Measurements from ENCODE around the gene SIRPG. TPM values are rescaled to one million over a fixed set of nuclear protein-coding genes. Genes with fewer than 3 reads are reported as not detected.

Gene SIRPG
- total and polyA plus RNA-seq, 10 of the 15 experiments (the other 5 are each of a cell fraction or from before 2014, with no cell fraction given) = 1.1 to 13.0 (median 4.1) TPM

DNA sequence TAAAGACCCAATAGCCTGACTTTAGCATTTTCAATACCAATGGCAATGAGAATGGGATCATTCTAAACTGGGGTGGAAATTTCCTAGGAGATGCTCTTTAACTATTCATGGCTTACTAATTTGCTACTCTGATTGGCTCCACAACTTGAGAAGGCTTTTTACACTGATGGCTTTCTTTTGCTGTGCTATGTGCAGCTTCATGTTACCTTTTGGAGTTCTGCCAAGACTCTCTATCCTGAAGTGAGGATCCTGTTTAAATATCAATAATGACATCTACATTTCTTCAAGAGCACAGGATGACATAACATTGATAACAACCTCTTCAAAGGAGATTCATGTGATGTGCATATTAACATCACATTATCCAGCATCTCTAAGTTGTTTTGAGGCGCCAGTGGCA is 43.4 kb upstream of the SIRPG start:
- TF ChIP-seq JUNB (IDR thresholded peaks at IDR 0.05) = no peak
- no peak for TF ChIP-seq USF2 (IDR thresholded peaks at IDR 0.05; ENCODE audit: borderline replicate concordance, low read depth, low read length)
- no peak for TF ChIP-seq MAX (IDR thresholded peaks at IDR 0.05; ENCODE audit: low read depth, low read length)
- TF ChIP-seq MTA2 (IDR thresholded peaks at IDR 0.05; ENCODE audit: low read depth) = no peak
- no peak for TF ChIP-seq CEBPB (IDR thresholded peaks at IDR 0.05; ENCODE audit: borderline replicate concordance in 1 of 2, low read depth in 2 of 2, low read length in 2 of 2)
- no peak for TF ChIP-seq SMC3 (IDR thresholded peaks at IDR 0.05; ENCODE audit: borderline replicate concordance, low read length)
- TF ChIP-seq, protein P1, sequence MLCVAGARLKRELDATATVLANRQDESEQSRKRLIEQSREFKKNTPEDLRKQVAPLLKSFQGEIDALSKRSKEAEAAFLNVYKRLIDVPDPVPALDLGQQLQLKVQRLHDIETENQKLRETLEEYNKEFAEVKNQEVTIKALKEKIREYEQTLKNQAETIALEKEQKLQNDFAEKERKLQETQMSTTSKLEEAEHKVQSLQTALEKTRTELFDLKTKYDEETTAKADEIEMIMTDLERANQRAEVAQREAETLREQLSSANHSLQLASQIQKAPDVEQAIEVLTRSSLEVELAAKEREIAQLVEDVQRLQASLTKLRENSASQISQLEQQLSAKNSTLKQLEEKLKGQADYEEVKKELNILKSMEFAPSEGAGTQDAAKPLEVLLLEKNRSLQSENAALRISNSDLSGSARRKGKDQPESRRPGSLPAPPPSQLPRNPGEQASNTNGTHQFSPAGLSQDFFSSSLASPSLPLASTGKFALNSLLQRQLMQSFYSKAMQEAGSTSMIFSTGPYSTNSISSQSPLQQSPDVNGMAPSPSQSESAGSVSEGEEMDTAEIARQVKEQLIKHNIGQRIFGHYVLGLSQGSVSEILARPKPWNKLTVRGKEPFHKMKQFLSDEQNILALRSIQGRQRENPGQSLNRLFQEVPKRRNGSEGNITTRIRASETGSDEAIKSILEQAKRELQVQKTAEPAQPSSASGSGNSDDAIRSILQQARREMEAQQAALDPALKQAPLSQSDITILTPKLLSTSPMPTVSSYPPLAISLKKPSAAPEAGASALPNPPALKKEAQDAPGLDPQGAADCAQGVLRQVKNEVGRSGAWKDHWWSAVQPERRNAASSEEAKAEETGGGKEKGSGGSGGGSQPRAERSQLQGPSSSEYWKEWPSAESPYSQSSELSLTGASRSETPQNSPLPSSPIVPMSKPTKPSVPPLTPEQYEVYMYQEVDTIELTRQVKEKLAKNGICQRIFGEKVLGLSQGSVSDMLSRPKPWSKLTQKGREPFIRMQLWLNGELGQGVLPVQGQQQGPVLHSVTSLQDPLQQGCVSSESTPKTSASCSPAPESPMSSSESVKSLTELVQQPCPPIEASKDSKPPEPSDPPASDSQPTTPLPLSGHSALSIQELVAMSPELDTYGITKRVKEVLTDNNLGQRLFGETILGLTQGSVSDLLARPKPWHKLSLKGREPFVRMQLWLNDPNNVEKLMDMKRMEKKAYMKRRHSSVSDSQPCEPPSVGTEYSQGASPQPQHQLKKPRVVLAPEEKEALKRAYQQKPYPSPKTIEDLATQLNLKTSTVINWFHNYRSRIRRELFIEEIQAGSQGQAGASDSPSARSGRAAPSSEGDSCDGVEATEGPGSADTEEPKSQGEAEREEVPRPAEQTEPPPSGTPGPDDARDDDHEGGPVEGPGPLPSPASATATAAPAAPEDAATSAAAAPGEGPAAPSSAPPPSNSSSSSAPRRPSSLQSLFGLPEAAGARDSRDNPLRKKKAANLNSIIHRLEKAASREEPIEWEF (IDR thresholded peaks at IDR 0.05; ENCODE audit: insufficient replicate concordance, low read depth, low read length) = no peak
- no peak for TF ChIP-seq PAX8 (IDR thresholded peaks at IDR 0.05)
- ATAC-seq (no peak), FAIRE-seq (no peak), DNase-seq (ENCODE audit: low read depth, low spot score) (no peak)
- 0% methylated on average over 1 of the region's 1 CpG for WGBS (ENCODE audit: insufficient coverage, insufficient replicate concordance, low lambda C conversion rate, missing lambda C conversion rate)
- intact Hi-C loops (cut with micrococcal nuclease; ENCODE audit: unreplicated experiment) (no loop called here), in situ Hi-C loops (cut with MboI) (no loop called here)
- no peaks in the 10 kb centered on the region for H3K79me2 ChIP-seq (ENCODE audit: control insufficient read depth, insufficient read depth, low read length)
- no peak overlapping the region for H3K9ac ChIP-seq (ENCODE audit: control insufficient read depth, insufficient read depth, low read length)
- H2AFZ ChIP-seq (ENCODE audit: control insufficient read depth, low read depth, low read length) = no peak overlapping the region
- POLR2A ChIA-PET = no interaction called here
- H3K27me3 ChIP-seq (replicated peaks in 1 of 2; ENCODE audit: control insufficient read depth in 2 of 2, insufficient read depth in 2 of 2, low read length in 1 of 2) = no peaks in the 10 kb centered on the region; a peak in 1 of 4 replicates
- H3K4me1 ChIP-seq (ENCODE audit: control insufficient read depth, insufficient read depth, low read length) = no peaks in the 10 kb centered on the region
- H4K20me1 ChIP-seq (ENCODE audit: control insufficient read depth, insufficient read depth) = no peaks in the 10 kb centered on the region
- H3K36me3 ChIP-seq (ENCODE audit: control insufficient read depth in 2 of 2, insufficient read depth in 2 of 2, low read length in 1 of 2) = no peaks in the 10 kb centered on the region
- no peak overlapping the region for H3K4me2 ChIP-seq (ENCODE audit: control insufficient read depth, insufficient read depth)
- H3K27ac ChIP-seq (ENCODE audit: control insufficient read depth, insufficient read depth) = no peak overlapping the region
- RAD21 ChIA-PET (ENCODE audit: unreplicated experiment) = no interaction called here
- no peaks in the 10 kb centered on the region for H3K9me3 ChIP-seq (replicated peaks; ENCODE audit: control insufficient read depth, insufficient read depth, low read length)
- no peak overlapping the region for H3K4me3 ChIP-seq
- SMC1A ChIA-PET (ENCODE audit: uncharacterized antibody, unreplicated experiment) = no interaction called here
- BruUV-seq (replicated peaks) = no TSS peak
- CTCF ChIA-PET = no interaction called here

Data from GM12878 (cell line).